ENCODE measurements around the gene KCNH6.

Gene KCNH6

GRCh38 chr17:63563339-63563738 is 40.2 kb downstream of the KCNH6 start:
- no peak for DNase-seq

GRCh38 chr17:63564562-63564961 is 41.4 kb downstream of the KCNH6 start:
- no peak for DNase-seq

- DNase-seq: no peak
These were observed 44.1 kb downstream of the KCNH6 start for GRCh38 chr17:63567229-63567628.

GRCh38 chr17:63568563-63568962 is 45.4 kb downstream of the KCNH6 start:
- no peak for DNase-seq

- no peak for DNase-seq
These were observed 48.6 kb downstream of the KCNH6 start for GRCh38 chr17:63571632-63572310.

GRCh38 chr17:63573634-63574033 is 50.5 kb downstream of the KCNH6 start:
- DNase-seq: no peak

- DNase-seq: no peak
These were observed 55.0 kb downstream of the KCNH6 start for GRCh38 chr17:63578027-63578768.

- DNase-seq: no peak
These were observed 55.6 kb downstream of the KCNH6 start for GRCh38 chr17:63578769-63579111.

GRCh38 chr17:63579633-63580032 is 56.5 kb downstream of the KCNH6 start:
- DNase-seq: no peak

- DNase-seq: no peak
These were observed 64.6 kb downstream of the KCNH6 start for GRCh38 chr17:63587770-63588169.

- DNase-seq: no peak
These were observed 65.6 kb downstream of the KCNH6 start for GRCh38 chr17:63588797-63589196.

GRCh38 chr17:63589646-63590045 is 66.5 kb downstream of the KCNH6 start:
- DNase-seq: no peak

- DNase-seq: no peak
These were observed 69.6 kb downstream of the KCNH6 start for GRCh38 chr17:63592797-63593196.

- DNase-seq: no peak
These were observed 72.0 kb downstream of the KCNH6 start for GRCh38 chr17:63595132-63595531.

Data from activated naive CD4-positive, alpha-beta T cell (primary cell).